GM11168 (cell line): ENCODE measurements around the gene MARK4.
"Not testable (repeated sequence)": the region's sequence is repeated elsewhere in the genome, so short reads cannot be mapped to it uniquely, and the experiment has no call there.

Experiments used
- in situ Hi-C: fragments of 300-500 bp; cut with MboI; formaldehyde crosslinking; loops from one replicate; pipeline ENCODE4 v1.12.0; 2022; ENCODE audit warnings: low sequenced_read_pairs; ENCODE audit not compliant: unreplicated experiment

The MARK4 gene

GRCh38 chr19:45250832-45251451 is at the start of gene MARK4:
TSS of gene MARK4 (plus strand) at chr19:45251271. CDS start at chr19:45251589, 318 bp downstream.
- in situ Hi-C loops, result no loop called here

GRCh38 chr19:45202637-45203036 is 48.4 kb upstream of the MARK4 start:
- in situ Hi-C loops, result no loop called here

- in situ Hi-C loops, result no loop called here
These were observed 45.3 kb upstream of the MARK4 start for GRCh38 chr19:45205810-45206209.

GRCh38 chr19:45206328-45206727 is 44.7 kb upstream of the MARK4 start:
- in situ Hi-C loops, result no loop called here

- in situ Hi-C loops, result no loop called here
These were observed 39.2 kb upstream of the MARK4 start for GRCh38 chr19:45211751-45212381.

- in situ Hi-C loops, result no loop called here
These were observed 38.0 kb upstream of the MARK4 start for GRCh38 chr19:45213031-45213430.

GRCh38 chr19:45215391-45216191 is 35.5 kb upstream of the MARK4 start:
- in situ Hi-C loops, result no loop called here

- in situ Hi-C loops, result no loop called here
These were observed 34.4 kb upstream of the MARK4 start for GRCh38 chr19:45216667-45217066.

GRCh38 chr19:45217193-45217956 is 33.7 kb upstream of the MARK4 start:
- in situ Hi-C loops, result no loop called here

- in situ Hi-C loops, result no loop called here
These were observed 33.1 kb upstream of the MARK4 start for GRCh38 chr19:45217957-45218334.

- in situ Hi-C loops, result no loop called here
These were observed 32.6 kb upstream of the MARK4 start for GRCh38 chr19:45218426-45218825.

GRCh38 chr19:45218911-45219743 is 31.9 kb upstream of the MARK4 start:
- in situ Hi-C loops, result no loop called here

GRCh38 chr19:45222724-45223123 is 28.3 kb upstream of the MARK4 start:
- in situ Hi-C loops, result no loop called here

GRCh38 chr19:45223879-45224278 is 27.2 kb upstream of the MARK4 start:
- in situ Hi-C loops, result no loop called here

- in situ Hi-C loops, result no loop called here
These were observed 26.4 kb upstream of the MARK4 start for GRCh38 chr19:45224645-45225044.

GRCh38 chr19:45229056-45229455 is 22.0 kb upstream of the MARK4 start:
- in situ Hi-C loops, result not testable (repeated sequence)

GRCh38 chr19:45231891-45232290 is 19.2 kb upstream of the MARK4 start:
- in situ Hi-C loops, result no loop called here

- in situ Hi-C loops, result no loop called here
These were observed 16.8 kb upstream of the MARK4 start for GRCh38 chr19:45234089-45234869.

GRCh38 chr19:45235485-45235884 is 15.6 kb upstream of the MARK4 start:
- in situ Hi-C loops, result no loop called here
